Measurements from ENCODE around the gene FAN1. TPM values are rescaled to one million over a fixed set of nuclear protein-coding genes. Genes with fewer than 3 reads are reported as not detected.

FAN1 gene
- total RNA-seq, 1 donor from 2014 or later = 35.3 TPM

DNA sequence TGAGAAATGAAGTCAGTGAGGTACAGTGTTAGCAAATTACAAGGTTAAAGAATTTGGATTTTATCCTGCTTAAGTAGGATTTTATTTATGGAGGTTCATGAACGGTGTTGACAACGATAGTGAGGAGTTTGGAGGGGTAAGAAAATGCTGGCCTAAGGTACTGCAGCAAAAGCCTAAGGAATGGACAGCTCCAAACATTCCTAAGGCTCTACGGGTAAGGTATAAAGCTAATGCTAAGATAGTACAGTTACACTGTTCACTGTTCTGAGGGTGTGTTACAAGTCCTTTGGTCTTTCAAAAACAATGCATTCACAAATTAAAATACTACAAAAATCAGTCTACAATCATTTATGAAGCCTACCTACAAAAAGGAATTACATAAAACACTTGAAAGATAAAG lies 80.4 kb downstream of the FAN1 start:
- Histone ChIP-seq H3K4me1 (no peaks in the 10 kb centered on the region), H3K9ac (no peak overlapping the region), H3K4me2 (no peak overlapping the region), H3F3A (ENCODE audit: low read depth) (no peaks in the 10 kb centered on the region), H3K9me3 (ENCODE audit: low read depth) (no peaks in the 10 kb centered on the region), H3K36me3 (no peaks in the 10 kb centered on the region), H3K4me3 (no peak overlapping the region), H2AFZ (replicated peaks) (no peak overlapping the region), H3K79me2 (ENCODE audit: low read depth) (peaks cover 6% of the 10 kb centered on the region), H4K20me1 (ENCODE audit: low read depth) (peaks cover 7% of the 10 kb centered on the region), H3K27me3 (no peaks in the 10 kb centered on the region), H3K27ac (no peak overlapping the region)
- Mint-ChIP-seq H3K9me3 (no peaks in the 10 kb centered on the region), H3K27ac (no peak overlapping the region), H3K27me3 (ENCODE audit: insufficient read depth, low read depth) (no peaks in the 10 kb centered on the region), H3K4me3 (no peak overlapping the region), H3K36me3 (peaks cover 3% of the 10 kb centered on the region), H3K4me1 (peaks cover 4% of the 10 kb centered on the region)
- TF ChIP-seq EZH2 (IDR thresholded peaks at IDR 0.05) (no peak), EZH2phosphoT487 (IDR thresholded peaks at IDR 0.05) (no peak)
- TF ChIP-seq, protein P1, sequence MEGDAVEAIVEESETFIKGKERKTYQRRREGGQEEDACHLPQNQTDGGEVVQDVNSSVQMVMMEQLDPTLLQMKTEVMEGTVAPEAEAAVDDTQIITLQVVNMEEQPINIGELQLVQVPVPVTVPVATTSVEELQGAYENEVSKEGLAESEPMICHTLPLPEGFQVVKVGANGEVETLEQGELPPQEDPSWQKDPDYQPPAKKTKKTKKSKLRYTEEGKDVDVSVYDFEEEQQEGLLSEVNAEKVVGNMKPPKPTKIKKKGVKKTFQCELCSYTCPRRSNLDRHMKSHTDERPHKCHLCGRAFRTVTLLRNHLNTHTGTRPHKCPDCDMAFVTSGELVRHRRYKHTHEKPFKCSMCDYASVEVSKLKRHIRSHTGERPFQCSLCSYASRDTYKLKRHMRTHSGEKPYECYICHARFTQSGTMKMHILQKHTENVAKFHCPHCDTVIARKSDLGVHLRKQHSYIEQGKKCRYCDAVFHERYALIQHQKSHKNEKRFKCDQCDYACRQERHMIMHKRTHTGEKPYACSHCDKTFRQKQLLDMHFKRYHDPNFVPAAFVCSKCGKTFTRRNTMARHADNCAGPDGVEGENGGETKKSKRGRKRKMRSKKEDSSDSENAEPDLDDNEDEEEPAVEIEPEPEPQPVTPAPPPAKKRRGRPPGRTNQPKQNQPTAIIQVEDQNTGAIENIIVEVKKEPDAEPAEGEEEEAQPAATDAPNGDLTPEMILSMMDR (IDR thresholded peaks at IDR 0.05) = no peak
- DNase-seq (ENCODE audit: low spot score) = no peak

DNA sequence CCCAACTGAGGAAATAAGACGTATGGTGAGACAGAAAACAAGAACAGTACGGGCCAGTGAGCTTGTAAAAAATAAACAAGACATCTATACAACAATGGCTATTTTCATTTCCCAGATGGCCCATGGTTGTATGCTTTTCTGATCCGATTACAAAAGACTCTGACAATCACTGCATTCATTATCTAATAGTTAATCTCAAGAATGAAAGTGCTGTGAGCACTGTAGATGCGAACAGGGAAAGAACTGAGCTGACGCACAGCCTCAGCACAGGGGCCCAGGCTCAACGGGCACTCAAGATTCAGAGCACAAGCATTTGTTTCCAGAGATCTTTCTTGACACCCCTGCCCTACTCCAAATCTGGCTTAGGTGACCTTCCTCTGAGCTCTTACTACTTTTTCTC lies 80.8 kb downstream of the FAN1 start:
- H3K4me3 Mint-ChIP-seq = no peak overlapping the region
- H3K4me1 Mint-ChIP-seq = peaks cover 4% of the 10 kb centered on the region
- Histone ChIP-seq H4K20me1 (ENCODE audit: low read depth) (peaks cover 7% of the 10 kb centered on the region), H3K36me3 (no peaks in the 10 kb centered on the region), H3K4me1 (no peaks in the 10 kb centered on the region), H3F3A (ENCODE audit: low read depth) (no peaks in the 10 kb centered on the region), H3K4me2 (no peak overlapping the region), H2AFZ (replicated peaks) (no peak overlapping the region), H3K9ac (no peak overlapping the region), H3K27ac (no peak overlapping the region), H3K9me3 (ENCODE audit: low read depth) (no peaks in the 10 kb centered on the region), H3K79me2 (ENCODE audit: low read depth) (peaks cover 6% of the 10 kb centered on the region), H3K4me3 (no peak overlapping the region), H3K27me3 (no peaks in the 10 kb centered on the region)
- H3K9me3 Mint-ChIP-seq = no peaks in the 10 kb centered on the region
- peaks cover 3% of the 10 kb centered on the region for H3K36me3 Mint-ChIP-seq
- no peak overlapping the region for H3K27ac Mint-ChIP-seq
- H3K27me3 Mint-ChIP-seq (ENCODE audit: insufficient read depth, low read depth) = no peaks in the 10 kb centered on the region
- DNase-seq (ENCODE audit: low spot score) = no peak
- TF ChIP-seq, protein P1 (IDR thresholded peaks at IDR 0.05) = no peak
- TF ChIP-seq EZH2 (IDR thresholded peaks at IDR 0.05) = no peak
- TF ChIP-seq EZH2phosphoT487 (IDR thresholded peaks at IDR 0.05) = no peak

DNA sequence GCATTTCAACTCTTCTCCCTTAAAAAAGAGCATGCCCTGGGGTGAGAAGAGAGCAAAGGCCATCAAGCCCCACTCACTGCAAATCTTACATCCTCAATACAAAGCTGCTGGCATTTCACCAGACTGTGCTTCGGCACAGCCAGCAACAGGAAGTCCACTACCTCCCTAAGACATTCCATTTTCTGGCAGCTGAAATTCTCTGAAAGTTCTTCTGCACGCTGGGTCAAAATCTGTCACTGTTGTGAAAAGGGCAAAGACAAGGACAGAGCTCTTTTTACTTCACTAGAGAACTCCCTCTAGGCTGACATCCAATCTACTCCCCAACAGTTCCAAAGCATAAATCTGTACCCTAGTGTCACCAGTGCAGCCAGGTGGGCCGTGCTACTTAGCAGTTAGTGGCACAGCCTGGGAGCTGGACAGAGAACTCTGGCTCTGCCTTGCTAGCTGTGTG lies 81.4 kb downstream of the FAN1 start:
- peaks cover 2% of the 10 kb centered on the region for H3K4me1 ChIP-seq
- Mint-ChIP-seq H3K36me3 (peaks cover 3% of the 10 kb centered on the region), H3K4me3 (no peak overlapping the region), H3K4me1 (peaks cover 8% of the 10 kb centered on the region), H3K27ac (no peak overlapping the region), H3K9me3 (no peaks in the 10 kb centered on the region), H3K27me3 (ENCODE audit: insufficient read depth, low read depth) (no peaks in the 10 kb centered on the region)
- no peak overlapping the region for H3K4me3 ChIP-seq
- no peaks in the 10 kb centered on the region for H3K36me3 ChIP-seq
- no peaks in the 10 kb centered on the region for H3F3A ChIP-seq (ENCODE audit: low read depth)
- TF ChIP-seq EZH2phosphoT487 (IDR thresholded peaks at IDR 0.05) = no peak
- no peak for TF ChIP-seq EZH2 (IDR thresholded peaks at IDR 0.05)
- TF ChIP-seq, protein P1 (IDR thresholded peaks at IDR 0.05) = no peak
- no peak for DNase-seq (ENCODE audit: low spot score)
- H3K4me2 ChIP-seq = no peak overlapping the region
- H3K9me3 ChIP-seq (ENCODE audit: low read depth) = no peaks in the 10 kb centered on the region
- peaks cover 7% of the 10 kb centered on the region for H4K20me1 ChIP-seq (ENCODE audit: low read depth)
- no peak overlapping the region for H3K27ac ChIP-seq
- H3K9ac ChIP-seq = no peak overlapping the region
- H3K27me3 ChIP-seq = no peaks in the 10 kb centered on the region
- H2AFZ ChIP-seq (replicated peaks) = no peak overlapping the region
- peaks cover 6% of the 10 kb centered on the region for H3K79me2 ChIP-seq (ENCODE audit: low read depth)

Measured in neural progenitor cell (in vitro differentiated cells).